HepG2 (cell line): Measurements from ENCODE around the gene AJM1. TPM values are rescaled to one million over a fixed set of nuclear protein-coding genes. Genes with fewer than 3 reads are reported as not detected.

Source experiments
- ATAD3A ChIP-seq: sonication (generic); formaldehyde crosslinking; IDR thresholded peaks from 2 replicates; pipeline ENCODE4 v1.4.0; 2020; ENCODE audit warnings: missing genetic modification reagents
- FOXO4 ChIP-seq: sonication (generic); formaldehyde crosslinking; conservative IDR thresholded peaks from 2 replicates; pipeline ENCODE4 v1.8.1; 2023; ENCODE audit warnings: missing genetic modification reagents
- GMEB2 ChIP-seq: IDR thresholded peaks from 2 replicates; pipeline ENCODE4 v1.6.1; 2016; ENCODE audit warnings: missing biosample characterization, missing genetic modification reagents, low read depth
- PCBP2 ChIP-seq: fragments of 200-400 bp; formaldehyde crosslinking; optimal IDR thresholded peaks from 2 replicates; pipeline ENCODE3; 2018; ENCODE audit warnings: low read length, low read depth; ENCODE audit not compliant: poor library complexity, severe bottlenecking
- RFXANK ChIP-seq: IDR thresholded peaks from 2 replicates; pipeline ENCODE4 v1.6.1; 2016
- SETDB1 ChIP-seq: sonication (generic); formaldehyde crosslinking; IDR thresholded peaks from 2 replicates; pipeline ENCODE4 v1.5.1; 2020; ENCODE audit warnings: missing genetic modification reagents, mild to moderate bottlenecking, borderline replicate concordance
- TRIM24 ChIP-seq: sonication (generic); formaldehyde crosslinking; IDR thresholded peaks from 2 replicates; pipeline ENCODE4 v1.8.0; 2022; ENCODE audit warnings: mild to moderate bottlenecking, missing genetic modification reagents
- ZBTB20 ChIP-seq: sonication (generic); formaldehyde crosslinking; IDR thresholded peaks from 2 replicates; pipeline ENCODE4 v1.8.1; 2023; ENCODE audit warnings: missing genetic modification reagents, low read depth, mild to moderate bottlenecking, borderline replicate concordance
- ZNF570 ChIP-seq: sonication (generic); formaldehyde crosslinking; IDR thresholded peaks from 2 replicates; pipeline ENCODE4 v1.4.0; 2020; ENCODE audit warnings: mild to moderate bottlenecking, missing genetic modification reagents, borderline replicate concordance
- ZNF775 ChIP-seq: sonication (generic); formaldehyde crosslinking; IDR thresholded peaks from 2 replicates; pipeline ENCODE4 v1.4.0; 2020; ENCODE audit warnings: missing genetic modification reagents, mild to moderate bottlenecking, moderate library complexity, borderline replicate concordance
- ZNF776 ChIP-seq: sonication (generic); formaldehyde crosslinking; IDR thresholded peaks from 2 replicates; pipeline ENCODE4 v1.4.0; 2020; ENCODE audit warnings: mild to moderate bottlenecking, missing genetic modification reagents
- ZNF878 ChIP-seq: sonication (generic); formaldehyde crosslinking; IDR thresholded peaks from 2 replicates; pipeline ENCODE4 v1.8.1; 2023; ENCODE audit warnings: mild to moderate bottlenecking, missing genetic modification reagents, moderate library complexity
- ZSCAN9 ChIP-seq: IDR thresholded peaks from 2 replicates; pipeline ENCODE4 v1.6.1; 2016; ENCODE audit warnings: borderline replicate concordance
- polyA plus RNA-seq, 8 experiments: library from polyadenylated mRNA; depleted of rRNA in 3 of 8; stranded (reverse) in 7 of 8; unstranded in 1 of 8; fragments of >200 nt; fragmentation: Illumina TruSeq in 4 of 8; extraction: Trizol in 4 of 8; gene quantifications; 2 replicates each; pipeline versions ENCODE4 v1.2.1 to v1.2.3, GENCODE V29; 2011 to 2016; ENCODE audit warnings: low read depth in 4 of 8, missing spikeins in 1 of 8, mixed read lengths in 1 of 8; ENCODE audit not compliant: insufficient read depth in 1 of 8
- total RNA-seq, 5 experiments: library from RNA; depleted of rRNA; stranded (reverse); fragments of >200 nt; fragmentation: Illumina TruSeq; extraction: Trizol; gene quantifications; 2 replicates each; pipeline ENCODE4 v1.2.3, GENCODE V29; 2016; ENCODE audit warnings: low read depth in 1 of 5
- TF ChIP-seq, protein P1 (sequence below): sonication (generic); formaldehyde crosslinking; conservative IDR thresholded peaks from 2 replicates; pipeline ENCODE4 v1.4.0; 2020; ENCODE audit warnings: mild to moderate bottlenecking, missing genetic modification reagents, moderate library complexity
- TF ChIP-seq, protein P2 (sequence below): IDR thresholded peaks from 2 replicates; pipeline ENCODE4 v1.6.1; 2016; ENCODE audit warnings: missing genetic modification reagents, missing compliant biosample characterization
- TF ChIP-seq, protein P3 (sequence below): sonication (generic); formaldehyde crosslinking; IDR thresholded peaks from 2 replicates; pipeline ENCODE4 v1.4.0; 2020; ENCODE audit warnings: low read depth, missing genetic modification reagents

The AJM1 gene
- total and polyA plus RNA-seq, 2 of the 13 experiments (the other 11 are each of a cell fraction or from before 2014, with no cell fraction given): 1.1 to 1.2 TPM

GRCh38 chr9:136858844-136859757 is 16.8 kb downstream of the AJM1 start (continued):
- TF ChIP-seq GMEB2 (CRISPR knock-in tag) (no peak), ZNF570 (CRISPR knock-in tag) (no peak), FOXO4 (CRISPR knock-in tag) (0 out of 2 replicates have a peak, but pooled peaks have one; percentile 41), ZNF776 (no peak), ZNF775 (CRISPR knock-in tag) (no peak), SETDB1 (CRISPR knock-in tag) (no peak), ZNF878 (CRISPR knock-in tag) (no peak), ATAD3A (CRISPR knock-in tag) (no peak), PCBP2 (no peak), ZBTB20 (CRISPR knock-in tag) (no peak), ZSCAN9 (CRISPR knock-in tag) (no peak), TRIM24 (no peak), RFXANK (CRISPR knock-in tag) (no peak)
- TF ChIP-seq, protein P1, sequence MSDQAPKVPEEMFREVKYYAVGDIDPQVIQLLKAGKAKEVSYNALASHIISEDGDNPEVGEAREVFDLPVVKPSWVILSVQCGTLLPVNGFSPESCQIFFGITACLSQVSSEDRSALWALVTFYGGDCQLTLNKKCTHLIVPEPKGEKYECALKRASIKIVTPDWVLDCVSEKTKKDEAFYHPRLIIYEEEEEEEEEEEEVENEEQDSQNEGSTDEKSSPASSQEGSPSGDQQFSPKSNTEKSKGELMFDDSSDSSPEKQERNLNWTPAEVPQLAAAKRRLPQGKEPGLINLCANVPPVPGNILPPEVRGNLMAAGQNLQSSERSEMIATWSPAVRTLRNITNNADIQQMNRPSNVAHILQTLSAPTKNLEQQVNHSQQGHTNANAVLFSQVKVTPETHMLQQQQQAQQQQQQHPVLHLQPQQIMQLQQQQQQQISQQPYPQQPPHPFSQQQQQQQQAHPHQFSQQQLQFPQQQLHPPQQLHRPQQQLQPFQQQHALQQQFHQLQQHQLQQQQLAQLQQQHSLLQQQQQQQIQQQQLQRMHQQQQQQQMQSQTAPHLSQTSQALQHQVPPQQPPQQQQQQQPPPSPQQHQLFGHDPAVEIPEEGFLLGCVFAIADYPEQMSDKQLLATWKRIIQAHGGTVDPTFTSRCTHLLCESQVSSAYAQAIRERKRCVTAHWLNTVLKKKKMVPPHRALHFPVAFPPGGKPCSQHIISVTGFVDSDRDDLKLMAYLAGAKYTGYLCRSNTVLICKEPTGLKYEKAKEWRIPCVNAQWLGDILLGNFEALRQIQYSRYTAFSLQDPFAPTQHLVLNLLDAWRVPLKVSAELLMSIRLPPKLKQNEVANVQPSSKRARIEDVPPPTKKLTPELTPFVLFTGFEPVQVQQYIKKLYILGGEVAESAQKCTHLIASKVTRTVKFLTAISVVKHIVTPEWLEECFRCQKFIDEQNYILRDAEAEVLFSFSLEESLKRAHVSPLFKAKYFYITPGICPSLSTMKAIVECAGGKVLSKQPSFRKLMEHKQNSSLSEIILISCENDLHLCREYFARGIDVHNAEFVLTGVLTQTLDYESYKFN: no peak
- TF ChIP-seq, protein P2, sequence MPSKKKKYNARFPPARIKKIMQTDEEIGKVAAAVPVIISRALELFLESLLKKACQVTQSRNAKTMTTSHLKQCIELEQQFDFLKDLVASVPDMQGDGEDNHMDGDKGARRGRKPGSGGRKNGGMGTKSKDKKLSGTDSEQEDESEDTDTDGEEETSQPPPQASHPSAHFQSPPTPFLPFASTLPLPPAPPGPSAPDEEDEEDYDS (CRISPR knock-in tag): no peak
- TF ChIP-seq, protein P3, sequence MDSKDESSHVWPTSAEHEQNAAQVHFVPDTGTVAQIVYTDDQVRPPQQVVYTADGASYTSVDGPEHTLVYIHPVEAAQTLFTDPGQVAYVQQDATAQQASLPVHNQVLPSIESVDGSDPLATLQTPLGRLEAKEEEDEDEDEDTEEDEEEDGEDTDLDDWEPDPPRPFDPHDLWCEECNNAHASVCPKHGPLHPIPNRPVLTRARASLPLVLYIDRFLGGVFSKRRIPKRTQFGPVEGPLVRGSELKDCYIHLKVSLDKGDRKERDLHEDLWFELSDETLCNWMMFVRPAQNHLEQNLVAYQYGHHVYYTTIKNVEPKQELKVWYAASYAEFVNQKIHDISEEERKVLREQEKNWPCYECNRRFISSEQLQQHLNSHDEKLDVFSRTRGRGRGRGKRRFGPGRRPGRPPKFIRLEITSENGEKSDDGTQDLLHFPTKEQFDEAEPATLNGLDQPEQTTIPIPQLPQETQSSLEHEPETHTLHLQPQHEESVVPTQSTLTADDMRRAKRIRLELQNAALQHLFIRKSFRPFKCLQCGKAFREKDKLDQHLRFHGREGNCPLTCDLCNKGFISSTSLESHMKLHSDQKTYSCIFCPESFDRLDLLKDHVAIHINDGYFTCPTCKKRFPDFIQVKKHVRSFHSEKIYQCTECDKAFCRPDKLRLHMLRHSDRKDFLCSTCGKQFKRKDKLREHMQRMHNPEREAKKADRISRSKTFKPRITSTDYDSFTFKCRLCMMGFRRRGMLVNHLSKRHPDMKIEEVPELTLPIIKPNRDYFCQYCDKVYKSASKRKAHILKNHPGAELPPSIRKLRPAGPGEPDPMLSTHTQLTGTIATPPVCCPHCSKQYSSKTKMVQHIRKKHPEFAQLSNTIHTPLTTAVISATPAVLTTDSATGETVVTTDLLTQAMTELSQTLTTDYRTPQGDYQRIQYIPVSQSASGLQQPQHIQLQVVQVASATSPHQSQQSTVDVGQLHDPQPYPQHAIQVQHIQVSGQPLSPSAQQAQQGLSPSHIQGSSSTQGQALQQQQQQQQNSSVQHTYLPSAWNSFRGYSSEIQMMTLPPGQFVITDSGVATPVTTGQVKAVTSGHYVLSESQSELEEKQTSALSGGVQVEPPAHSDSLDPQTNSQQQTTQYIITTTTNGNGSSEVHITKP (CRISPR knock-in tag): no peak
